IPS-15b (cell line): ENCODE data around the gene SMYD3.

Experiments used
- H3K27me3 ChIP-seq: one replicate; pipeline ENCODE4 v1.6.1; 2013; ENCODE audit warnings: low read length; ENCODE audit not compliant: control insufficient read depth, insufficient read depth
- H3K36me3 ChIP-seq: one replicate; pipeline ENCODE4 v1.6.1; 2013; ENCODE audit warnings: low read length; ENCODE audit not compliant: control insufficient read depth, insufficient read depth
- H3K4me1 ChIP-seq: one replicate; pipeline ENCODE4 v1.6.1; 2013; ENCODE audit warnings: mild to moderate bottlenecking, low read length; ENCODE audit not compliant: control insufficient read depth, insufficient read depth
- H3K4me3 ChIP-seq: one replicate; pipeline ENCODE4 v1.5.1; 2013; ENCODE audit warnings: low read depth, low read length
- H3K9ac ChIP-seq: one replicate; pipeline ENCODE4 v1.6.1; 2013; ENCODE audit warnings: low read depth, mild to moderate bottlenecking, low read length
- H3K9me3 ChIP-seq: one replicate; pipeline ENCODE4 v1.6.1; 2013; ENCODE audit warnings: mild to moderate bottlenecking, low read length; ENCODE audit not compliant: control insufficient read depth, insufficient read depth

SMYD3 gene

GRCh38 chr1:245770156-245770555, 736.9 kb downstream of the SMYD3 start:
- Histone ChIP-seq H3K36me3 (no peaks in the 10 kb centered on the region), H3K4me1 (no peaks in the 10 kb centered on the region), H3K9ac (no peak overlapping the region), H3K9me3 (no peaks in the 10 kb centered on the region), H3K4me3 (no peak overlapping the region), H3K27me3 (no peaks in the 10 kb centered on the region)

- H3K9ac ChIP-seq = no peak overlapping the region
- no peaks in the 10 kb centered on the region for H3K36me3 ChIP-seq
- H3K4me1 ChIP-seq = no peaks in the 10 kb centered on the region
- H3K4me3 ChIP-seq = no peak overlapping the region
- H3K9me3 ChIP-seq = no peaks in the 10 kb centered on the region
- no peaks in the 10 kb centered on the region for H3K27me3 ChIP-seq
These were observed 738.5 kb downstream of the SMYD3 start for GRCh38 chr1:245768596-245768995.

GRCh38 chr1:245765230-245766000, 741.7 kb downstream of the SMYD3 start:
- no peak overlapping the region for H3K4me3 ChIP-seq
- H3K36me3 ChIP-seq = no peaks in the 10 kb centered on the region
- no peaks in the 10 kb centered on the region for H3K27me3 ChIP-seq
- H3K4me1 ChIP-seq = no peaks in the 10 kb centered on the region
- no peak overlapping the region for H3K9ac ChIP-seq
- no peaks in the 10 kb centered on the region for H3K9me3 ChIP-seq

- Histone ChIP-seq H3K4me3 (no peak overlapping the region), H3K36me3 (no peaks in the 10 kb centered on the region), H3K27me3 (no peaks in the 10 kb centered on the region), H3K9me3 (no peaks in the 10 kb centered on the region), H3K9ac (no peak overlapping the region), H3K4me1 (no peaks in the 10 kb centered on the region)
These were observed 743.2 kb downstream of the SMYD3 start for GRCh38 chr1:245763873-245764331.

- Histone ChIP-seq H3K27me3 (no peaks in the 10 kb centered on the region), H3K4me1 (no peaks in the 10 kb centered on the region), H3K9me3 (no peaks in the 10 kb centered on the region), H3K36me3 (no peaks in the 10 kb centered on the region), H3K4me3 (no peak overlapping the region), H3K9ac (no peak overlapping the region)
These were observed 744.6 kb downstream of the SMYD3 start for GRCh38 chr1:245762396-245762910.

- no peak overlapping the region for H3K9ac ChIP-seq
- no peak overlapping the region for H3K4me3 ChIP-seq
- H3K4me1 ChIP-seq = no peaks in the 10 kb centered on the region
- H3K9me3 ChIP-seq = no peaks in the 10 kb centered on the region
- no peaks in the 10 kb centered on the region for H3K36me3 ChIP-seq
- no peaks in the 10 kb centered on the region for H3K27me3 ChIP-seq
These were observed 746.8 kb downstream of the SMYD3 start for GRCh38 chr1:245760301-245760700.

- no peak overlapping the region for H3K4me3 ChIP-seq
- H3K36me3 ChIP-seq = no peaks in the 10 kb centered on the region
- no peaks in the 10 kb centered on the region for H3K27me3 ChIP-seq
- H3K4me1 ChIP-seq = peaks cover 3% of the 10 kb centered on the region
- no peak overlapping the region for H3K9ac ChIP-seq
- no peaks in the 10 kb centered on the region for H3K9me3 ChIP-seq
These were observed 752.6 kb downstream of the SMYD3 start for GRCh38 chr1:245754463-245754961.

GRCh38 chr1:245753807-245754206, 753.3 kb downstream of the SMYD3 start:
- no peaks in the 10 kb centered on the region for H3K9me3 ChIP-seq
- no peaks in the 10 kb centered on the region for H3K27me3 ChIP-seq
- H3K9ac ChIP-seq = no peak overlapping the region
- no peaks in the 10 kb centered on the region for H3K36me3 ChIP-seq
- H3K4me3 ChIP-seq = no peak overlapping the region
- peaks cover 3% of the 10 kb centered on the region for H3K4me1 ChIP-seq

GRCh38 chr1:245752561-245752960, 754.5 kb downstream of the SMYD3 start:
- no peaks in the 10 kb centered on the region for H3K36me3 ChIP-seq
- no peaks in the 10 kb centered on the region for H3K27me3 ChIP-seq
- no peak overlapping the region for H3K4me3 ChIP-seq
- H3K9ac ChIP-seq = no peak overlapping the region
- H3K9me3 ChIP-seq = no peaks in the 10 kb centered on the region
- H3K4me1 ChIP-seq = peaks cover 3% of the 10 kb centered on the region

GRCh38 chr1:245751726-245752470, 755.2 kb downstream of the SMYD3 start:
- H3K9me3 ChIP-seq = no peaks in the 10 kb centered on the region
- no peak overlapping the region for H3K9ac ChIP-seq
- no peak overlapping the region for H3K4me3 ChIP-seq
- peaks cover 3% of the 10 kb centered on the region for H3K4me1 ChIP-seq
- no peaks in the 10 kb centered on the region for H3K27me3 ChIP-seq
- no peaks in the 10 kb centered on the region for H3K36me3 ChIP-seq

- H3K4me1 ChIP-seq = peaks cover 3% of the 10 kb centered on the region
- H3K4me3 ChIP-seq = no peak overlapping the region
- no peak overlapping the region for H3K9ac ChIP-seq
- H3K27me3 ChIP-seq = no peaks in the 10 kb centered on the region
- no peaks in the 10 kb centered on the region for H3K36me3 ChIP-seq
- H3K9me3 ChIP-seq = no peaks in the 10 kb centered on the region
These were observed 756.0 kb downstream of the SMYD3 start for GRCh38 chr1:245751116-245751515.
